T-cell (primary cell): ENCODE results near the gene CCDC117. TPM values are rescaled to one million over a fixed set of nuclear protein-coding genes. Genes with fewer than 3 reads are reported as not detected.

Experiments
- ATAC-seq, 4 experiments: fragments of 200-7000 bp in 3 of 4; fragments of 150-1000 bp in 1 of 4; cut with Tn5 transposase; replicated peaks in 1 of 4; 1 replicate in 3 of 4; 2 replicates in 1 of 4; pipeline ENCODE4 v1.10.0; 2021; ENCODE audit warnings: moderate library complexity in 3 of 4, mild to moderate bottlenecking in 2 of 4, moderate number of reproducible peaks in 1 of 4
- CTCF ChIA-PET, 2 donors: fragments of 300-600 bp; sonication (Branson Sonifier 250); formaldehyde crosslinking; loops; one replicate each; lab custom pipeline; 2022; ENCODE audit warnings: antibody characterized with exemption in 2 of 2; lab: Charles Lee
- POLR2A ChIA-PET, 2 donors: fragments of 300-600 bp; sonication (Branson Sonifier 250); formaldehyde crosslinking; loops; one replicate each; lab custom pipeline; 2022; ENCODE audit warnings: antibody characterized with exemption in 2 of 2; lab: Charles Lee
- DNase-seq, 35 experiments: peaks; one replicate each; pipeline versions ENCODE4 v3.0.0 to v3.0.0-alpha.2; 2013 to 2023
- H3K27ac ChIP-seq: one replicate; pipeline ENCODE4 v1.5.1; 2013; ENCODE audit warnings: low read length
- H3K27me3 ChIP-seq, 2 experiments: replicated peaks in 1 of 2; 1 replicate in 1 of 2; 2 replicates in 1 of 2; pipeline versions ENCODE4 v1.6.1 to v1.7.0; 2013; ENCODE audit warnings: low read length in 1 of 2, mixed read lengths in 1 of 2; ENCODE audit not compliant: control insufficient read depth in 2 of 2, insufficient read depth in 2 of 2; ENCODE audit errors: extremely low read depth in 1 of 2
- H3K36me3 ChIP-seq, 2 donors: 1 replicate in 1 of 2; 2 replicates in 1 of 2; pipeline versions ENCODE4 v1.6.1 to v1.7.0; 2013; ENCODE audit warnings: low read length in 1 of 2; ENCODE audit not compliant: control insufficient read depth in 2 of 2, insufficient read depth in 1 of 2; ENCODE audit errors: extremely low read depth in 1 of 2
- H3K4me1 ChIP-seq, 2 experiments: 1 replicate in 1 of 2; 2 replicates in 1 of 2; pipeline versions ENCODE4 v1.6.1 to v1.7.0; 2013; ENCODE audit warnings: low read length in 2 of 2, mixed read lengths in 1 of 2; ENCODE audit not compliant: insufficient read depth in 2 of 2, control insufficient read depth in 1 of 2; ENCODE audit errors: extremely low read depth in 1 of 2
- H3K4me3 ChIP-seq, 2 donors: 1 replicate in 1 of 2; 2 replicates in 1 of 2; pipeline versions ENCODE4 v1.5.1 to v1.7.0; 2013; ENCODE audit warnings: mild to moderate bottlenecking in 2 of 2, low read length in 1 of 2, moderate library complexity in 1 of 2; ENCODE audit not compliant: control insufficient read depth in 1 of 2; ENCODE audit errors: extremely low read depth in 1 of 2
- H3K9me3 ChIP-seq: 2 replicates; pipeline ENCODE4 v1.7.0; 2013
- H3K27ac Mint-ChIP-seq, 2 donors: one replicate each; pipeline ENCODE4 v1.8.0; 2020 to 2021; ENCODE audit warnings: mild to moderate bottlenecking in 2 of 2, mixed read lengths in 2 of 2
- H3K27me3 Mint-ChIP-seq, 2 donors: one replicate each; pipeline ENCODE4 v1.8.0; 2021 to 2022; ENCODE audit warnings: mixed read lengths in 2 of 2
- H3K36me3 Mint-ChIP-seq: one replicate; pipeline ENCODE4 v1.8.0; 2021; ENCODE audit warnings: mixed read lengths
- H3K4me1 Mint-ChIP-seq, 3 donors: one replicate each; pipeline ENCODE4 v1.8.0; 2020 to 2022; ENCODE audit warnings: mixed read lengths in 3 of 3, mild to moderate bottlenecking in 1 of 3
- H3K4me3 Mint-ChIP-seq, 3 donors: one replicate each; pipeline ENCODE4 v1.8.0; 2020 to 2022; ENCODE audit warnings: mild to moderate bottlenecking in 3 of 3, mixed read lengths in 3 of 3, moderate library complexity in 3 of 3
- H3K9me3 Mint-ChIP-seq, 3 donors: one replicate each; pipeline ENCODE4 v1.8.0; 2020 to 2022; ENCODE audit warnings: mixed read lengths in 3 of 3
- WGBS: methylation state at CpG from one replicate; pipeline ENCODE4 v1.1.5; 2013; ENCODE audit warnings: missing lambda C conversion rate; ENCODE audit not compliant: insufficient coverage; 5-methylcytosine and 5-hydroxymethylcytosine counted together
- total RNA-seq, 35 experiments: library from RNA in 6 of 35; stranded (reverse) in 6 of 35; fragments of 120-200 nt in 1 of 35; gene quantifications; one replicate each; pipeline versions ENCODE4 v1.2.1 to v1.2.4 and lab custom pipeline; 2013 to 2026

Gene CCDC117
- total RNA-seq (10 to 100 TPM; 14.4 to 22.7 (median 17.4) TPM), total RNA-seq (lab: John Stamatoyannopoulos, UW) (16.3 to 71.3 (median 30.7) reads per million in 29 experiments)
- 21.0 TPM for total RNA-seq (2013)

GRCh38 chr22:28772633-28773460, at the start of gene CCDC117:
TSS of gene CCDC117 (plus strand) at chr22:28772695. CDS start at chr22:28772850, 155 bp downstream.
- H3K36me3 ChIP-seq: peaks cover 4 to 17% of the 10 kb centered on the region in 2 donors
- H3K4me3 ChIP-seq: peak within 1 kb of the TSS; percentile 64 to 76
- POLR2A ChIA-PET: interaction anchor here in 1 of 2 donors (0.6 kb wide), 1 partner anchor 11 kb away, joined by 3 read pairs; no protein-coding TSS in a partner anchor
- DNase-seq: peak; percentile 80 to 95 (median 91)
- Mint-ChIP-seq H3K4me1 (peaks cover 33 to 36% (median 34%) of the 10 kb centered on the region in 3 donors), H3K36me3 (peaks cover 13% of the 10 kb centered on the region), H3K27ac (peak within 1 kb of the TSS; percentile 90 to 94), H3K27me3 (no peaks in the 10 kb centered on the region), H3K4me3 (peak within 1 kb of the TSS; percentile 97 to 98 (median 97)), H3K9me3 (peaks cover 0 to 3% (median 0%) of the 10 kb centered on the region in 3 donors)
- H3K9me3 ChIP-seq: no peaks in the 10 kb centered on the region
- CTCF ChIA-PET: interaction anchor here in 1 of 2 donors (0.5 to 1.0 kb wide), 7 partner anchors 8 to 64 kb away, joined by 3 to 6 read pairs (median 3); no protein-coding TSS in a partner anchor
- peaks cover 7 to 41% of the 10 kb centered on the region in 2 experiments for H3K4me1 ChIP-seq
- WGBS: under 1% methylated on average over 77 of the region's 92 CpGs
- H3K27me3 ChIP-seq: no peaks in the 10 kb centered on the region
- H3K27ac ChIP-seq: peak within 1 kb of the TSS; percentile 31
- peak; percentile 95 to 97 (median 96) for ATAC-seq

- CTCF ChIA-PET: no interaction called here
Measured at GRCh38 chr22:28728002-28728401, 44.5 kb upstream of the CCDC117 start.

GRCh38 chr22:28728621-28729313, 43.7 kb upstream of the CCDC117 start:
- ATAC-seq: no peak
- Histone ChIP-seq H3K4me1 (no peaks in the 10 kb centered on the region), H3K4me3 (no peak overlapping the region), H3K9me3 (no peaks in the 10 kb centered on the region), H3K27me3 (no peaks in the 10 kb centered on the region), H3K36me3 (peaks cover 0 to 3% of the 10 kb centered on the region in 2 donors), H3K27ac (no peak overlapping the region)
- WGBS: 100% methylated on average over 3 of the region's 10 CpGs
- POLR2A ChIA-PET: interaction anchor here in 1 of 2 donors (0.6 kb wide), 1 partner anchor 183 kb away, joined by 4 read pairs; no protein-coding TSS in a partner anchor
- Mint-ChIP-seq H3K27ac (no peak overlapping the region), H3K4me1 (peaks cover 0 to 5% (median 0%) of the 10 kb centered on the region in 3 donors), H3K9me3 (no peaks in the 10 kb centered on the region), H3K27me3 (no peaks in the 10 kb centered on the region), H3K36me3 (peaks cover 26% of the 10 kb centered on the region), H3K4me3 (no peak overlapping the region)
- CTCF ChIA-PET: interaction anchor here in 1 of 2 donors (0.8 kb wide), 1 partner anchor 150 kb away, joined by 5 read pairs; no protein-coding TSS in a partner anchor
- no peak for DNase-seq

More at GRCh38 chr22:28728002-28728401, 44.5 kb upstream of the CCDC117 start:
- Histone ChIP-seq H3K4me3 (no peak overlapping the region), H3K4me1 (no peaks in the 10 kb centered on the region), H3K36me3 (peaks cover 0 to 3% of the 10 kb centered on the region in 2 donors), H3K27me3 (no peaks in the 10 kb centered on the region), H3K27ac (no peak overlapping the region), H3K9me3 (no peaks in the 10 kb centered on the region)
- no peak for DNase-seq
- Mint-ChIP-seq H3K9me3 (no peaks in the 10 kb centered on the region), H3K4me1 (peaks cover 0 to 5% (median 0%) of the 10 kb centered on the region in 3 donors), H3K27ac (no peak overlapping the region), H3K4me3 (no peak overlapping the region), H3K36me3 (peaks cover 22% of the 10 kb centered on the region), H3K27me3 (no peaks in the 10 kb centered on the region)
- POLR2A ChIA-PET: no interaction called here
- no peak for ATAC-seq
- no CpG with 5 or more reads among the region's 1 CpG for WGBS

GRCh38 chr22:28730179-28730578, 42.3 kb upstream of the CCDC117 start:
- Histone ChIP-seq H3K9me3 (no peaks in the 10 kb centered on the region), H3K27ac (no peak overlapping the region), H3K4me3 (no peak overlapping the region), H3K27me3 (no peaks in the 10 kb centered on the region), H3K4me1 (no peaks in the 10 kb centered on the region), H3K36me3 (no peaks in the 10 kb centered on the region)
- ChIA-PET POLR2A (no interaction called here), CTCF (interaction anchor here in 1 of 2 donors (0.6 kb wide), 1 partner anchor 1703 kb away, joined by 5 read pairs; no protein-coding TSS in a partner anchor)
- H3K4me3 Mint-ChIP-seq: no peak overlapping the region
- H3K9me3 Mint-ChIP-seq: no peaks in the 10 kb centered on the region
- peaks cover 0 to 5% (median 0%) of the 10 kb centered on the region in 3 donors for H3K4me1 Mint-ChIP-seq
- DNase-seq (no peak), ATAC-seq (no peak)
- H3K27me3 Mint-ChIP-seq: no peaks in the 10 kb centered on the region
- no CpG with 5 or more reads among the region's 3 CpGs for WGBS
- no peak overlapping the region for H3K27ac Mint-ChIP-seq
- peaks cover 21% of the 10 kb centered on the region for H3K36me3 Mint-ChIP-seq

GRCh38 chr22:28734393-28734792, 38.1 kb upstream of the CCDC117 start:
- ChIA-PET CTCF (no interaction called here), POLR2A (no interaction called here)
- Histone ChIP-seq H3K36me3 (no peaks in the 10 kb centered on the region), H3K27me3 (no peaks in the 10 kb centered on the region), H3K9me3 (no peaks in the 10 kb centered on the region), H3K4me1 (no peaks in the 10 kb centered on the region), H3K4me3 (no peak overlapping the region), H3K27ac (no peak overlapping the region)
- no peak for ATAC-seq
- WGBS: 94% methylated on average over 6 of the region's 6 CpGs
- Mint-ChIP-seq H3K27ac (no peak overlapping the region), H3K36me3 (peaks cover 14% of the 10 kb centered on the region), H3K4me1 (peaks cover 0 to 5% (median 0%) of the 10 kb centered on the region in 3 donors), H3K9me3 (no peaks in the 10 kb centered on the region), H3K27me3 (no peaks in the 10 kb centered on the region), H3K4me3 (no peak overlapping the region)
- no peak for DNase-seq
